T follicular helper cell (primary cell): Measurements from ENCODE around the gene CD86.
"Not testable (repeated sequence)": the region's sequence is repeated elsewhere in the genome, so short reads cannot be mapped to it uniquely, and the experiment has no call there.

ENCODE experiments used
- DNase-seq: peaks from one replicate; pipeline ENCODE4 v3.0.0-alpha.2; 2020; ENCODE audit warnings: low read depth

Gene CD86

DNA sequence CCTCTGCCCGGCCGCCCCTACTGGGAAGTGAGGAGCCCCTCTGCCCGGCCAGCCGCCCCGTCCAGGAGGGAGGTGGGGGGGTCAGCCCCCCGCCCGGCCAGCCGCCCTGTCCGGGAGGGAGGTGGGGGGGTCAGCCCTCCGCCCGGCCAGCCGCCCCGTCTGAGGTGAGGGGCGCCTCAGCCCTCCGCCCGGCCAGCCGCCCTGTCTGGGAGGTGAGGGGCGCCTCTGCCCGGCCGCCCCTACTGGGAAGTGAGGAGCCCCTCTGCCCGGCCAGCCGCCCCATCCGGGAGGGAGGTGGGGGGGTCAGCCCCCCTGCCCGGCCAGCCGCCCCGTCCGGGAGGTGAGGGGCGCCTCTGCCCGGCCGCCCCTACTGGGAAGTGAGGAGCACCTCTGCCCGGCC, 109.8 kb downstream of the CD86 start:
- not testable (repeated sequence) for DNase-seq

DNA sequence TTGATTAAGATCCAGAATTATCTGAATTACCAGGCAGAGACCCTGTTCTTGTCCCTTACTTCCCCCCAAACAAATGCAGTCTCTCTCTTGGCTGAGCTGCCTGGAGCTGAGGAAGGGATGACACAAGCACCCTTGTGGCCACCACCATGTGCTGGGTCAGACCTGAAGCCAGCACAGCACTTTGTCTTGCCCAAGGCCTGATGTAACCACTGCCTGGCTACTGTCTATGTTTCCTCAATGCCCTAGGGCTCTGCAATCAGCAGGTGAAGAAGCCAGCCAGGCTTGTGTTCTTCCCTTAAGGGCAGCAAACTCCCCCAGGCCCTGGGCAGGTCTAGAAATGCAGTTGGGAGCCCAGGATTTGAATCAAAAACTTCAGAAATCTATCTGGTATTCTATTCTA, 112.5 kb downstream of the CD86 start:
- DNase-seq = no peak

- DNase-seq = no peak
Measured at GRCh38 chr3:122168044-122168443, 112.9 kb downstream of the CD86 start.

DNA sequence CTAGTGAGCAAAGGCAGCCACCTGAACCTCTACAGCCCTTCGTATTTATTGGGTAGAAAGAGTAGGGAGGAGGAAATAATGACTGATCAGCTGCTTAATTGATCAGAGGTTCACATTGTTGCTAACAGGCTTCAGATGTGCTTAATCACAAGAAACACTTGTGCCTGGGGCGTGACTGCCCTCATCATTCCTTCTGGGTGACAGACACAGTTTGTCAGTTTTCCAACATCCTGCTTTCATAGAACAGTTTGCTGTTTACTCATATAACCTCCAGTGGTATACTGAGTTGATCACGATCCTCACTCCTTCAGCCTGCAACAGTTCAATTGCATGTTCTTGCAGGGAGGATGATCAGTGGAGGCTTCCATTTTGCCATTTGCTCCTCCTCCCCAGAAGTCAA, 114.7 kb downstream of the CD86 start:
- no peak for DNase-seq
